Activated T-cell treated with anti-CD3 and anti-CD28 coated beads for 48 hours (primary cell): ENCODE results near the gene ELK3.
A peak's percentile ranks its signal among the peaks of the same experiment; 100 is the strongest.

Experiments
- DNase-seq: peaks from one replicate; pipeline ENCODE4 v3.0.0-alpha.2; 2020; ENCODE audit warnings: low read depth

Gene ELK3

DNA sequence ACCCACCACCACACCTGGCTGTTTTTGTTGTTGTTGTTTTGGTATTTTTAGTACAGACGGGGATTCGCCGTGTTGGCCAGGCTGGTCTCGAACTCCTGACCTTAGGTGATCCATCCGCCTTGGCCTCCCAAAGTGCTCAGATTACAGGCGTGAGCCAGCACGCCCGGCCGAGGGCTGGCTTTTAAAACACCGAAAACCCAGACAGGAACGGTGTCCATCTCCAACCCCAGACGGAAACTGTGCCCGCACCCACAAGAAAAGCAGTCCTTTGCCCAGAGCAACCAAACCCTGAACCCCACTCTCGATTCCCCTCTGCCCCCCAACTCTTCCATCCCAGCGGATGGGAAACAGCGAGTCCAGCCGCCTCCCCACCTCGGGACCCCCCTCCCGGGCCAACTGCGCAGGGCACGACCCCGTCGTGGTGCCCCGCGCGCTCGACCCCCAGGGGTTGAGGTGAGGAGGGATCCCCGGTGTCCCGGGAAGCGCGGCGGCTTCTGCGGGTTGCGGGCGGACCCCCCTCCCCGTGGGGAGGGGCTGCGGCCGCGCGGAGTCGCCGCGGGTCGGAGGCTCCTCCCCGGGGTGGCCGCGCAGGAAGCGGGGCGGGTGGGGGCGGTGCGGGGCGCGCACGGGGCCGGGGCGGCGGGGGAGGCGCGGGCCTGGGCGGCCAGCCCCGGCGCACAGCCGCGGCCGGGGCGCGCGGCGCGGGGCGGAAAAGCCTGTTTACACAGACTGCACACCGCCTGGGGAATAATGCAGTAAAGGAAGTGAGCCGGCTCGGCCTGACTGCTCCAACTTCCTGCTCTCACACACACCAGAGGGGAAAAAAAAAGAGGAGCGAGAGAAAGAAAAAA is at the start of gene ELK3:
TSS of gene ELK3 (plus strand) at position 651 of the 851 bp plus-strand sequence.
- DNase-seq, result peak; percentile 48

DNA sequence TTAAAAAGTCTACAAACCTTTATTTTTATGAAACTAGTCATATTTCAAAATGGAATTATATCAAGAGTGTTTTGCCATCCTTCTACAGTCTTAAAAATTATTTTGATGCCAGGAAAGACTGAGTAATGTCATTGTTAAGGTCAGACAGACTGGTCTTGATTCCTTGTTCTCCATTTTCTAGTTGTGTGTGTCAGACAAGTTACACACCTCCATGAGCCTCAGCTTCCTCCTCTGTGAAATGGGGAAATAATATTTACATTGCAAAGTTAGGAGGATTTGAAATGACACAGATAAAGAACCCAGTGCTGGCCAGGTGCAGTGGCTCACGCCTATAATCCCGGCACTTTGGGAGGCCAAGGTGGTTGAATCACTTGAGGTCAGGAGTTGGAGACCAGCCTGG is 47.4 kb upstream of the ELK3 start:
- DNase-seq, result no peak

DNA sequence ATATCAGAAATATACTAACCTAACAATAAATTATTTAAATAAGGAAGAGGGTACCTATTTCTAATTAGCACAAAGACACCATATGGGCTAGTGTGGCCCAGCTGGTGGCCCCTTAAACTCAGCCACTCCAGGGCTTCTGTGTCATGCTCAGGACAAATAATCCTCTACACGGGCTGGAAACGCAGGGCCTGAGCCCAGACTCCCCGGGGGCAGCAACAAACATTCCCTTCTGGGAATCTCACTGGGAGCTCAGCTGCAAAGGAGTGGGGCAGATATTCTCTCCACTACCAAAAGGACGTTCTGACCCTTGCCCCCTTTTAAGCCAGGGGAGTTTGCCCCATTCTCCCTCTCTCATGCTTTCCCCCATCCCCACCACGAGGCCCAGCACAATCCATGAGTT is 43.7 kb upstream of the ELK3 start:
- no peak for DNase-seq

DNA sequence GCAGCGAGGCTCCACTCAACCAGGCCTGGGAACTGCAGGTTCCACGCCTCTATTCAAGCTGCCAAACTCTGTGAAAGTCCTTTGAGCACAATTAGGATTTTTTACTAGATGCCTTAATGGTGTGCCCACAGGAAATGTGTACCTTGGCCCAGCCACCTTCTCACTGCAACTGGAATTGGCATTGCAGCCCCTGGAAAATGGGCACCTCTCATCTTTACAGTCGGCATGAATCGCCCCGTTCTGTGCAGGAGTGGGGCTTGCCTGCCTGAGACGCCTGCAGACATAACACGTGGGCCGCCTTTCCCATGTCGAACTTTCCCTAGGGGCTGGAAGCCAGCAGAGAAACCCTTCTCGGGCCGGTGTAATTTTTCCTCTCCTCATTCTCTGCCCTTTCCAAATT is 42.0 kb upstream of the ELK3 start:
- DNase-seq, result no peak

DNA sequence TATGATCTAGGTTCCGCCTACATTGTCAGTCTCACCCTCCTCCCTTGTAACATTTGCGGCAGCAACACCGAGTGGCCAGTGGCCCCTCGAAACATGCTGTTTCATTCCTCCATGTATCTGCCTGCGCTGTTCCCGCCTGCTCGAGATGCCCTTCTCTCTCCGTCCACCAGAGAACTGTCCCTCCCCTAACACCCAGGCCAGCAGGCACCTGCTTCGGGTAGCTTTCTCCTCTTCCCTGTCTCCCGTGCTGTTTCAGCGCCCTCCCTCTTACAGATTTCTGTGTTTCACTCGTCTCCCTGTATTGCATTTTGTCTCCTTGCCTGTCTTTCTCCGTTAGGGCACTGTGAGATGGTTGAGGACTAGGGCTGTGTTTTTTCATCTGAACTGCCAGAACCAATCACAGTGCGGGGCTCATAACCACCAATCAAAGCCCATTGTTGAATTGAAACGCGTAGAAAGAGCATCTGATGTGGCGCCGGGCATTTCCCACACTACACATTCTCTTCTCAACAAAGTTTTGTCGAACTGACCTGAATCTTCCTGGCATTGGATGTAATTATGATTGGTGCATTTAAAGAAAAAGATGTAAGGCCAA is 40.9 kb upstream of the ELK3 start:
- no peak for DNase-seq

DNA sequence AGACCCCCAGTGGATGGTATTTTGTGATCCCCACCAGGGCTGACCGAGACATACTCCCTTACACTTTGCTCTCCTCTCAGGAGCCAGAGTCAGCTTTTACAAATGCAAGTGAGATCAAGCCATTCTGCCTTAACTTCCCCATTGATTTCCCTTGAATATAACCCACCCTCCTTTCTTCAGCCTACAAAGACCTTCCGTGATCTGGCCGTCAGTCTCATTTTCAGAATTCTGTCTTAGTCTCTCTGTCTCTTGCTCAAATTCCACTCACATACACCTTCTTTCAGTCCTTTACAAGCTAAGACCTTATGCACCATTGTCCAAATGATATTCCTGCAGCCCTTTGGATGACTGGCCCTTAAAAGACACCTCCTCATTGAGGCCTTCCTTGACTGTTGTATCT is 39.0 kb upstream of the ELK3 start:
- DNase-seq, result no peak

DNA sequence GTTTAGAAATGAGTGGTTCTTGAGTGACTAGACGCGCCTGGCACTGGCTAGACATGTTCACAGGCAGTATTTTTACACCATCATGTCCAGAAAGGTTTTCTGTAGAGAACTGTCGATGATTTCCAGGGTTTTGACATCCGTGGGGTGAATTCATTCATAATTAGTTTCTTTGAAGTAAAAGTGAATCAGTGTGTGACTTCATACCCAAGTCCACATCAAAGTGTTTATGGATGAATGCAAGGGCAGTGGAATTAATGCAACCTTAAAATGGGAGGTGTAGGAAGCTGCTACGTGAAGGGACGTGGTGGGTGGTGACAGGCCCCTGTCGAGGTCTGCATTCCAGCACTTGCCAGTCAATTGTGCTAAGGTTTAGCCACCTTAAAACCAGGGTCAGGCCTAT is 38.4 kb upstream of the ELK3 start:
- DNase-seq, result no peak

DNA sequence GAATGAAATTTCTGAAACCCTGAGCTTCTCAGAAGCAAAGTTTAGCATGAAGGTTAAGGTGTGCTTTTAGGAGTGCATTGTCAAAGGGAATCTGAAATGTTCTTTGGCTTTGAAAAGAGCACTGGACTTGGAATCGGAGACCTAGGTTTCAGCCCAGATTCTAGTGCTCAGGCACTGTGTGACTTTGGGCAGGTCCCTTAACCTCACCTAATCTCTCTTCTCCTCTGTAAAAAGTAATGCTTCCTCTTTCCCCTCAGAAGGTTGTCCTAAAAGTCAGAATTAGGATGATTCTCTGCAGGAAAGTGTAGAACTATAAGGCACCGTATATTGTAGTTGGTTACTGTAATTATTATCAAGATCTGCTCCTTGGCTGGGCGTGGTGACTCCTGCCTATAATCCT is 38.0 kb upstream of the ELK3 start:
- no peak for DNase-seq

DNA sequence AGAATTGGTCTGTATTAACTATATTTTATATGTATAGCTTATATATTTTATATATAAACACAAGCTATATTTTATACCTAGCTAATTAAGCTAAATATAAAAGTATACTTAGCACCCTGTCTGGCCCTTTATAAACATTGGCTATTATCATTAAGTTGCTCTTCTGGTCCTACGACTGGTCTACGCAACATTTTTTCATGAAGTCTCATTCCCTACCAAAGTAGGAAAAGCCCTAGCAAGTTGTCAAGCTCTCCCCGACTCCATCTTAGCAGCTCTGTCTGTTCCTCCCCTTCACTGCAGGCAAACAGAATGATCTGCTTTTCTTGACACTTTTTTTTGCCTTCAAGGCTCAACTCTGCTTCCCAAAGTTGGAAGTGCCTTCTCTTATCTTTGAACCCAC is 36.7 kb upstream of the ELK3 start:
- DNase-seq, result no peak

DNA sequence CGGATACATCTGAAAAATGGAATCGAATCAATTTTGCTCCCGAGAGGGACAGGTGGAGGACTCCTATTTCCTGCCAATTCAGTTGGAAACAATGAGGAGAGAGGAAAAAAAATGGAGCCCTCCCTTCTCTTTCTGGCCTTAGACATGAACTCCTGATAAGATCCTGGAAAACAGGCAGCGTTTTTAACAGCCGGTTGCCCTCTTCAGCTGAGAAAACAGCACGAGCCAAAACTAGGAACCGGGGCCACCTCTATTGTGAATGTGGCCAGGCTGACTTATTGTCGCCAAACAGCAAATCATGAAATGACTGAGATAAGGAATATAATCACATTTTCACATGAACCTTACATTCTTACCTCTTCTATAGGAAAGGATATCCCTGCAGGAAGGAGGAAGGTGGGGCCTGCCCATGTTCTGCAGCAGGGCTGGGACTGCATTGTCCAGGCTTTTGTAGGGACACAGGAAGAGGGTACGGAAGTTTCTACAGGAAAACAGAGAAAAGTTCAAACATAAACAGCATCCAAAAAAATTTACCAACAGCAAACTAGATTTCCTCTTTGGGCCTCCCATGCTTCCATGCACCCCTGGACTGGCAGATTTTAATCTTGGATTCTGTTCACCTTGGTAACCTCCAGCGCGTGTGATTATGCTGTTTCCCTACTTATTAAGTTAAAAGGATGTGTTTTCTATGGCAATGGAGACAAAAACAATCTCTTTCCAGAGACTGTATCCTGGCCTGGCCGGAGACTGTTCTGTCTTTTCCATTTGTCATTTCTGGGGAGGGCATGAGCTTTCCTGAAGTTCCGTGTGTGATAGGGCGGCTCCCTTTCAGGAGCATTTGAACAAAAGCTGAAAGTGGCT is 29.0 kb upstream of the ELK3 start:
- DNase-seq, result no peak

DNA sequence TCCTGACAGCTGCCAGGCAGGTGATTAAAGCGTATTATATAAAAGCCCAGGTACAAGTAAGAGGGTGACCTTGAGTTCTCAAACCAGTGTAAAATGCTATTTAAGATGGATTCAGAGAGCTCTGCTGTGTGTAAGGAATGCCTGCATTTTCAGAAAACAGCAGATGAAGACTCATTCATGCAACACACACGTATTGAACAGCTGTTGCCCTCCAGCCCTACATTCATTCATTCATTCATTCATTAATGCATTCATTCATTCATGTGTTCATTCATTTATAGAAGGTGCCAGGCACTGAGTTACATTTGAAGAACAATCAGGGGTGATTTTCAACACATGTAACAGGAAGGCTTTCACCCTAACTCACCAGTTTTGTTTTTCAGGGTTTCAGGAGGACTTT is 27.4 kb upstream of the ELK3 start:
- no peak for DNase-seq

DNA sequence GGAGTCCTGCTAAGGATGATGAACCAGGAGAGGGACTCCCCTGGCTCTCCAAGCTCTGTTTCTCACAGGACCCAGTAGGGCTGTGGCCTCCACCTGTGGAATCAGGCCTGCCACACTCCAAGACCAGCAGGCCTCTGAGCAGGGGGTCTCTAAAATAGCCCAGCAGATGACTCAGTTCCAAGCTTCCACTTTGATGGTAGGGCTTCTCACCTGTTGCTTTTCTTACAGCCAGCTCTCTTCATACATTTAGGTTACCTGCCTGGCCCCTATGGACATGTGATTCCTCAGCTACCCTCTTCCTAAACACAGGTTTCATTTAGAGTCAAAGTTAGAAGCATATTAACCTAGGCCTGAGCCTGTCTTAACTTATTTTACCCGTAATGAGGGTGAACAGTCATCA is 26.7 kb upstream of the ELK3 start:
- no peak for DNase-seq

DNA sequence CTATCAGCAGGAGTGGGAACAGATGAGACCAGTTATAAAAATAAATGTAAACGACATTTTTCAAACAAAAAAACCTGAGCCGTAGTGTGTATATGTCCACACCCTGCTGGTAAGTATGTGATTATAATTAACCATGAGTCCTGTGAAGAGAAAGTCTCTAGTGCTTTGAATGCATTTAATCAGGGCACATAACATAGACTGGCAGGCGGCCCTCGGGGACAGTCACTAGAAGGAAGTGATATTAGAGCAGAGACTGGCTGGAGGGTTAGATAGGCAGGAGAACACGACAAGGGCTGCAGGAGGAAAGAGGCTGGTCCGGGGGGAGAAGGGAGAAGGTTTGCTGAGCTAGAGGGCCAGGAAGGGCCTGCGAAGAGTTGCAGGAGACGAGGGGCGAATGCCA is 23.8 kb upstream of the ELK3 start:
- DNase-seq, result no peak

DNA sequence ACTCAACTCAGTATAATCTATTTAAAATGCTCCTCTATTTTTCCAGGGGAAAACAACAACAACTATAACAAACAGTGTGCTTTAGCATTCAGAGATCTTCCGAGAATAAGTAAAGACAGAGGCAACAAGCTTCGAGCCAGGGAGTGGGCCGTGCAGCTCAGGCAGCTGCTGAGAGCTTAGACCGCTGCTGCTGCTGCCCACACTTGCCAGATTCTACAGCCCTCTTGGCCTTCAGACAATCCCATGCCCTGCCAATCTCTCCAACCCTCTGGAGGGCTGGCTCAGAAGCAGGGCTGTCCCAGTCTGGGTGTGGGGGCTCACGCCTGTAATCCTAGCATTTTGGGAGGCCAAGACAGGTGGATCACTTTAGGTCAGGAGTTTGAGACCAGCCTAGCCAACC is 23.4 kb upstream of the ELK3 start:
- no peak for DNase-seq

DNA sequence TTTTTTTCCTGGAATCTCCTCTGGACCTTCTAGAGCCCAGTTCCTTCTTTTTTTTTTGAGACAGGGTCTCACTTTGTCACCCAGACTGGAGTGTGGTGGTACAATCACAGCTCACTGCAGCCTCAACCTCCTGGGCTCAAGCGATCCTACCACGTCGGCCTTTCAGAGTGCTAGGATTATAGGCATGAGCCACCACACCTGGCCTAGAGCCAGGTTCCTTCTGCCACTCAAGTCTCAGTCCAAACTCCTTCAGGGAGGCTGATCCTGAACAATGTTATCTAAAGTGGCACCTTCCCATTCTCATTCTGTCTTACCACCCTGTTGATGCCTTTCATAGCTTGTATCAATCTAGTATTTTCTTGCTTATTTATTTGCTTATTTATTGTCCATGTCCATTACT is 22.3 kb upstream of the ELK3 start:
- DNase-seq, result no peak

DNA sequence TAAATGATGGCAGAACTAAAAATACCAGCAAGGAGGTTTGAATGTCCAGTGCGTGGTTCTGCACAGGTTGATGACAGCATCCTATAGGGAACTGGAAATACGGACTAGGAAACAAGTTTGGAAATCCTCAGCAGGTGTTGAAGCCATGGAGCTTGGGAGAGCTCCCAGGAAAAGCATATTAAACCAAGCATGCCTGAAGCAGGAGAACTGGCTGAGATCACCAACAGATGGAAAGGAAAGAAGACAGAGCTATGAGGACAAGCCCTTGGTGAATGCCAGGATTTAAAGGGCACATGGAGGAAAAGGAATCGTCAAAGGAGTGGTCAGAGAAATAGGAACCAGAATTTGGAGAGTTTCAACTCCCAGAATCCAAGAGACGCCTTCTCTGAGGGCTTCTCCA is 21.2 kb upstream of the ELK3 start:
- DNase-seq, result no peak

DNA sequence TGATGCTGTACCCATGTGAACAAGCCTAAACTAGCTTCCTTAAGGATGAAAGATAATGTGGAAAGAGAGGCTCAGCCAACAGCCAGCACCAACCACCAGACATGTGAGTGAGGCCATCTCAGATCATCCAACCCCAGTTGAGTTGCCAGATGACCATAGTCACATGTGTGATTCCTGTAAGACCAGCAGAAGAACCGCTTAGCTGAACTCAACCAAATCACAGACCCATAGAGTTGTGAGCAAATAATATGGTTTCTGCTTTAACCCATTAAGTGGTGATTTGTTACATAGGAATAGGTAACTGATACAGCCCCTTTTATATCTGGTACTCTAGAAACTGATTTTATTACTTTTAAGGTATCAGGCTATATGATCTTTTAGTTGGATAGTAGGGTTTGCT is 17.6 kb upstream of the ELK3 start:
- no peak for DNase-seq

DNA sequence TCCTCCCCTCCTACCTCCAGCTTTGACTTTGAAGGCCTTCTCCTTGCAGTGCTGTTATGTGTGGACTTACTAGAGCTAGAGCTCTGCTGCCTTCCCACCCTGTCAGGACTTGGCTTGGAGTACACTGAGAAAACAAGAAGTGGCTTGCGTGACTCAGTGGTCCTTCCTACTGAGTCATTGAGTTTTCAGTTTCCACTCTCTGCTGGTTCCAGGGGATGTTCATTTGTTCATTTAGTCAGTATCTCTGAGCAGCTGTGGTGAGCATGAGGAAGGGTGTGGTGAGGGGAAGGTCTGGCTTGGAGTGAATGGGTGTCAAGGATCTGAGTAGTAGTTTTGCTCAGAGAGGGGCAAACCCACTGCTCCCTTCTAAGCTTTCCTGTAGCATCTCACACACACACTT is 17.2 kb upstream of the ELK3 start:
- DNase-seq, result peak; percentile 64

DNA sequence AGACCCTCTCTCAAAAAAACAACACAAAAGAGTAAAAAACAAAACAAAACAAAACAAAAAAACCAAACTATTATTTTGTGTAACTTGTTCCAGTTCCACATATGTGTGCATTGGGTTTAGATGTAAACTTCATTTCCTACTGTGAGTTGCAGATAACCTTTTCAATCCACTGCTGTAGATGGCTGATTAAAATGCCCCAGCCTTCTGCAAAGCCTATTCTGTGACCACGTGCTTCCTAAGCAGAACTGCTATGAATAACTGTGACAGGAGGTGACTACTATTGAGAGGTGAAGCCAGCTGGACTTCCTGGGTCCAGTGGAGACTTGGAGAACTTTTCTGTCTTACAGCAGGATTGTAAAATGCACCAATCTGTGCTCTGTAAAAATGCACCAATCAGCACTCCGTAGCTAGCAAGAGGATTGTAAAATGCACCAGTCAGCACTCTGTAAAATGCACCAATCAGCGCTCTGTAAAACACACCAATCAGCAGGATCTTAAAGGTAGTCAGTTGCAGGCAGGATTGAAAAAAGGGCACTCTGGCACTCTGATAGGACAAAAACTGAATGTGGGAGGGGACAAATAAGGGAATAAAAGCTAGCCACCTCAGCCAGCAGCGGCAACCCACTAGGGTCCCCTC is 10.3 kb upstream of the ELK3 start:
- DNase-seq, result no peak

DNA sequence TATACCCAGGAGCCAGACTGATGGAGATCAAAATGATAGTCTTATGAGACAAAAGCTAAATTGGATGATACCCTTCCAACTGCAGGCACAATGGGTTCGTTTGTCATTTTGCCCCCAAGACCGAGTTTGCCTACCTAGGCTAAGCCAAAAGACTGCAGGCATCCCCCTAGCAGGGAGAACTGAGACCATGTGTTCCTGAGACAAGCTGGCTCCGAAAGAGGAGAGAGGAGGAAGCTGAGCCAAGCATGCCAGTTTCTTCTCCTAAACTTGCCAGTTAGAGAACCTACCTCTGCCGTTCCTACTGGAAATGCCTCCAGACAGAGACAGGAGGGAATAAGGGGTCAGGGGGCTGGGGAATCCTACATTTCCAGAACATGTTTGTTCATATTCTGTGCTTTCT is 8.3 kb upstream of the ELK3 start:
- no peak for DNase-seq

DNA sequence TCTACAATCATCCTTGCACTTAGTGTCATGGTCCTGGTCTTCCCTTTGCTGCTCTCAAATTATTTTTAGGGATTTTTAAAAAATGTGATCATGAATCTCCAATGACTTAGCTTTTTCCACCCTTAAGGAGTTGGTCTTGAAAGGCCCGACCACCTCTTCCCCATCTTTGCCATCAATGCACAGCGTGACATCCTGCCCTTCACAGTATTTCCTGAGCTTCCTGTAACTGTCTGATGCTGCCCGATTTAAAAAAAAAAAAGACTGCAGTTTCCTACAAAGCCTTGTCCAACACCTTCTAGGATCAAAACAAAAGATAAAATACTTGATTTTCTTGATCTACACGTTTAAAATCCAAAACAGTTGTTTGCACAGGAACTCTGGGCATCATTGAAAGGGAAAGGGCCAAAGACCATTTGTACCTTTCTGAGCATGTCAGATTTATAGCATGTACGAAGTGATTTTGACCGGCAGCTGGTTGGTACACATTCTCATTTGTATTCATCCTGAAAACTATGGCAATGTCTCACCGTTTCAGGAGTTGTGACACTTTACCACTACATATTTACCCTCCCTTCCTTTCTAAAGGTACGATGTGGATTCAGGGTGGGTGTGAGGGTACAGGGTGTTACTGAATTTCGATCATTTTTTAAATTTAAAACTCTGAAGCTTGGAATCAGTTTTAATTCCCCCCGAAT is 7.4 kb upstream of the ELK3 start:
- no peak for DNase-seq

DNA sequence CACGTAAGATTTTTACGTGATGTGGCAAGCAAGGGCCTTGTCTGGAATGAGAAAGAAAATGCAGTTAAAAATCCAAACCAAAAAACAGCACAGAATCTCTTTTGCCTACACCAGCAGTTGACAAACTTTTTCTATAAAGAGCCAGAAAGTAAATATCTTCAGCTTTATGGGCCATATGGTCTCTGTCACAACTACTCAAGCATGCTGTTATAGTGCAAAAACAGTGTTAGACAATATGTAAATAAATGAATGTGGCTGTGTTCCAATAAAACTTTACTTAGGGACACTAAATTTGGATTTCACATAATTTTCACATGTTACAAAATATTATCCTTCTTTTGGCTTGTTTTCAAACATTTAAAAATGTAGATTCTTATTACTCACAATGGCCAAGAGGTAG is 6.2 kb upstream of the ELK3 start:
- DNase-seq, result no peak
